Activated CD8-positive, alpha-beta memory T cell treated with anti-CD3 and anti-CD28 coated beads, Interleukin-2, amount 50 U/mL, for 1 hour (primary cell): ENCODE measurements around the gene GALNT2.

Experiments used
- DNase-seq: peaks from one replicate; pipeline ENCODE4 v3.0.0-alpha.2; 2020; ENCODE audit errors: extremely low read depth

Gene GALNT2

DNA sequence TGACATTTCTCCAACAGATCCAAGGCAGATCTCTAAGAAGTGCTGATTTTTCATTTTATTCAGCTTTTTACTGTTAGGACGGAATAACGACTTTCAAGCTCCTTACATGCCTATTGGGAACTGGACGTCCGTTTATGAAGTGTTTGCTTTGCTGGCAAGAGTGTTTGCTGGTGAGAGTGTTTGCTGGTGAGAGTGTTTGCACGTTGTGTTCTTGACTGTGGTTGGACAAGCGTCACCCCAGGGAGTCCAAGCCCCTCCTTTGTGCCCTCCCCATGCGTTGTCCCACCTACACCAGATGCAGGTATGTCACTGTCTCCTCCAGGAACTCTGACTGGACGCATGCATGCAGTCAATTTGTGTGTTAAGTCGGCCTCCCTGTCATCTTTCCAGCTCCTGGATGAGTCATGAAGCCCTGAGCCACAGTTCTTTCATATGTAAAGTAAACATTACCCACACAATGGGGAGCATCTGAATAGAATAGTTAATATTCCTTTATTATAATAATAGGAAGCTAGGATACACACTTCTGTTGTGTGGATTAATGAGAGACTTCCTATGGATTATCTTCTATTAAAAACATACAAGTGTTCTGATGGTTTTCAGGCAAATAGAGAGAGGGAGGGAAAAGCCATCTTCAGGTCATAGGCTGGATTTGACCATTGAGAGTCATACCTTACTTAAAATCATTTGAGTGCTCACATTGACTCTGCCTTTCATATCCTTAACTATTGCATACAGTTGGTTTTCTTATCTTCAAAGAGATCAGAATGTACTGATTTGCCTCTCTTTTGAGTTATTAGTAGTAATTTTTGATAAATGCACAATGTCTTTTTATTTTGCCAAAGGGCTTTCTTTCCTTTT, 119.2 kb downstream of the GALNT2 start:
- DNase-seq = no peak

DNA sequence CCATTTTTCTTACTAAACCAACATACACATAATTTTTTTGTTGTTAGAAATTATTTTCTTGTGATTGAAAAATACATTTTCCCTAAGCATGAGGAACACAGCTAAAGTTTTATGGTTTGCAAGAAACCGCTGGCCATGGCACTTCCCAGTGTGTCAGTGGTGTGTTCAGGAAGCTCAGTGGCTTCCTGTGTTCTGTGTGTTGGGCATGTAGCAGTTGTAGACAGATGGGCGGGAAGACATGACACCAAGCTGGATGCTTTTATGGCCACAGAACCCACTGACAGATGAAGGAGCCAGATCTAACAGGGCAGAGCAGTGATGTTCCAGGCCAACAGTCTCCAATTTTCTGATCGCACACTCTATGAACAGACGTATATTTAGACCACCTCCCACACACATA, 119.8 kb downstream of the GALNT2 start:
- DNase-seq = no peak

DNA sequence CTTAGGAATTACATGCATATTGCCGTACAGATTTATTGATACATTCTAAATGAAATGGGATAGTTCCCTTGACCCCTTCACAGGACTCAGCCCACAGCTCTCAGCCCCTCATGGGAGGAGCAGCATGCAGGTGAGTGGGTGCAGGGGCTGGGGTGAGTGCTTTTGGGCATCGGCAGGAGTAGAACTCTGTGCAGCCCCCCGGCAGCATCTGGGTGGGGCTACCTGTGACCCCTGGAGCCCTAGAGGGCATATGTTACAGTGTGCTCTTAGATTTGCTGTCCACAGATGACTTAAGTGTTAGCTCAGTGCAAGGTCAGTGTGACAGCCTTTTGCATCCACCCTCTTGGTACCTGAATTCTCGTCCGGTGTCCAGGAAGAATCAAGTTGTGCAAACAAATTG, 120.3 kb downstream of the GALNT2 start:
- no peak for DNase-seq

DNA sequence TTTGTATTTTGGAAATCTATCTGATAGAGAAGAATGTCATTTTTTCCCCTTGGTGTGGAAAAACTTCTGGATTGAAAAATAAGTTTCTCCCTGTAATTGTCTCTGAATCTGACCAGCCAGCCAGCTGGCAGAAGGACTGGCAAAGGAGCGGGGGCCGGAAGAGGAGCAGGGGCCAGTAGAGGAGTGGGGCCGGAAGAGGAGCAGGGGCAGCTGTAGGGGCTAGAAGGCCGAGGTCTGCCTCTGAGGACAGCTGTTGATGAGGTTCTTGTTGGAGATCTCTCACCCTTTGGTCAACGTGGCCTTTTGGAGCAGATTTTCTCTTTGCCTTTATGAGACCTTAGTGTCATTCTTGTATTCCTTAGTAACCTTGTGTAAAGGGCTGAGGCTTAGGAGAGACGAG, 121.8 kb downstream of the GALNT2 start:
- DNase-seq = no peak

DNA sequence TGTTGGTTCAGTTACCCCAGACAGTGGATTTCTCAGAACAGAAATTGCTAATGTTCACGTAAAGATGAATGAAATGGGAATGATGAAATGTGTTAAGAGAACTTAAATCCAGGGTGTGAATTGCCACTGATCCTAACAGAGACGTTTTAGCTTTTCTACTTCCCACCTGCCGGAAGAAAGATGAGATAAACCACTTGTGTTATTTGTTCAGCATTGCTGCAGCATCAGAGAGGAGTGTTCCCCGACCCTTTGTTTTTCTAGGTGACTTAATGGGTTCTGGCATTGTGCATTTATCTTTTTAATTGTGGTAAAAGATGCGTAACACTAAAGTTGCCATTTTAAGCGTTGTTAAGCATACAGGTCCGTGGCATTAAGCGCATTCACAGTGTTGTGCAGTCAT, 122.3 kb downstream of the GALNT2 start:
- DNase-seq = no peak

DNA sequence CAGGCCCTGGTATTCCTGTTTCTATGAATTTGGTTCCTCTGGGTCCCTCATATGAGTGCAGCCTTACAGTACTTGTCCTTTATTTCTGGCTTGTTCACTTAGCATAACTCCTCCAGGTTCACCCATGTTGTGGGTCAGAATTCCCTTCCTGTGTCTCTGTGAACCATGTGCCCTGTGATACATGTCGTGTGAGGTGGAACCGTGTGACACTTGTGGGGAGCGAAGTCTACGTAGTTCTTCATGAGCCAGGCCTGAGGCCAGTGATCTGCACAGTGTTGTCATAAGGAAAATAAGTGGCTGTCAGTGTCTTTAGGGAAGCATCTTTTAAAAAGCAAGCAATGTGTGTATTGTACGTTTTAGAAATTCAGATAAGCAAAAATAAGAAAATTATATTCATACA, 122.8 kb downstream of the GALNT2 start:
- no peak for DNase-seq

DNA sequence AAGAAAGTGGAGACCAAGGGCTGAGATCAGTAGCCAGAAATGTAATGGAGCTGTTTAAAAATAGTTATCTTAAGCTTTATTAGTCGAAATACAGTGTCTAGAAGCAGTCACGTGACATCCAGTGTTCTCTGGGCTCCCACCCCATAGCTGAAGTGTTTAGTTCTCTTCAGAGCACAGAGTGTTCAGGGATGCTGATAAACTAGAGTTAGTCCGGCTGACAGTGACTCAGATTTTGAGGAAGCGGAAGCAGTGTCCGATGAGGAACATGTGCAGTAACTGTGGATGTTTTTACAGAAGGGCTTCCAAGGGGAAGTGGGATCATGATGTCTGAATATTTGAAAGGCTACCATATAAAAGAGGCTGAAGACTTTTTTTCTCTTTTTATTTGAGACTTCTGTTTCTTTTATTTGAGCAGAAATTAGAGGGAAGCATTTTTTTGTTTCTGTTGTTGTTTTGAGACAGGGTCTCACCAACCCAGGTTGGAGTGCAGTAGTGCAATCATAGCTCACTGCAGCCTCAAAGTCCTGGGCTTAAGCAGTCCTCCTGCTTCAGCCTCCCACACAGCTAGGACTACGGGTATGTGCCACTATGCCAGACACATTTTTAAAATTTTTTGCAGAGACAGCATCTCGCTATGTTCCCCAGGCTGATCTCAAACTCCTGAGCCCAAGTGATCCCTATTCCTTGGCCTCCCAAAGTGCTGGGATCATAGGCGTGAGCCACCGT, 124.2 kb downstream of the GALNT2 start:
- no peak for DNase-seq

DNA sequence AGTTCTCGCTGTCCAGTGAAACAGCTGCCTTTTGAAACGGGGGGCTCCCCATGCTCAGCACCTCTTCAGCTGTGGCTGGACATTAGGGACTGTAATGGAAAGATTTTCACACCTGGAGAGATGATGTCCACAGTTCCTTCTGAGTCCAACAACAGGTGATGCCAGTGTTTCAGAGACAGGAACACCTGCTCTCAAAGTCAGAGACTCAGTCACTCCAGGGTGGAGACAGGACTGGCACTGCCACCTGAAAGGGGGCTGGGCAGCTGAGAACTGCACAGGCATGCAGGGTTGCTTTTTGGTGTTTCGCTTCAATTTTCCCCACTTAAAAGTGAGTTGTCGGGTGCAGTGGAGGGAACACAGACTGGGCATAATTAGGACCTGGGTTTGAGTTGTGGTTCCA, 124.8 kb downstream of the GALNT2 start:
- no peak for DNase-seq

DNA sequence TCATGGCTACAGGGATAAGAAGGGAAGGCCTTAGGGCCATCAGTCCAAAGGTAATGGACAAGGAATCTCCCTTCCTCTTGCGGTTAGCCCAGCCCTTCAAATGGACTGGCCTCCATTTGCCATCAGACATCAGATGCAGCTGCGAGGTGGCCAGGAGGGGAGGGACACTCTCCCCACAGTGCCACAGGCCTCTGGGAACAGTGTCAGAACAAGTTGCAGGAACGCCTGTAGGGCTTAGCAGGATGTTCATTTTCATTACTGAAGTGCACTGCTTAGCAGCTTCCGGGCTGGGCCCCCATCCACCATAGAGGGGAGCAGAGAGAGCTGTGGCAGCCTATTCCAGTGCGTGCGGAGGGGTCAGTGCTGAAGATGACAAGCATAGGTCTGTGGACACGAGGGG, 127.5 kb downstream of the GALNT2 start:
- DNase-seq = no peak

DNA sequence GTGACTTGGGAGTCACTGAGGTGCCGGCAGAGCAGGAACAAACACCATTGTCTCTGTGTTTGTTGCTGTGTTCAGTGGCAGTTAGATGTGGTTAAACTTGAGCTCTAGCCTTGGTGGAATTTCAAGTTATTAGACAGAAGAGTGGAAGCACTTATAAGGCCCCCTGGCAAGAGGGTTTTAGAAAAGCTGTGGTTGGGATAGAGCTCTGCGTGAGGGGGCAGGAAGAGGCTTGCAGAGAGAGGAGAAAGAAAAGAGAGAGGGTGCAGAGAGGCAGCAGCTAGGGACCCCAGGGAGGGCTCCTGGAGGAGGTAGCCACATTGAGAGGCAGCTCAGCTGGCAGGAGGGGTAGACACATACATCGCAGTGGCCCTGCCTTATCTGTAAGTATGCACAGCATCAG, 128.2 kb downstream of the GALNT2 start:
- DNase-seq = no peak

DNA sequence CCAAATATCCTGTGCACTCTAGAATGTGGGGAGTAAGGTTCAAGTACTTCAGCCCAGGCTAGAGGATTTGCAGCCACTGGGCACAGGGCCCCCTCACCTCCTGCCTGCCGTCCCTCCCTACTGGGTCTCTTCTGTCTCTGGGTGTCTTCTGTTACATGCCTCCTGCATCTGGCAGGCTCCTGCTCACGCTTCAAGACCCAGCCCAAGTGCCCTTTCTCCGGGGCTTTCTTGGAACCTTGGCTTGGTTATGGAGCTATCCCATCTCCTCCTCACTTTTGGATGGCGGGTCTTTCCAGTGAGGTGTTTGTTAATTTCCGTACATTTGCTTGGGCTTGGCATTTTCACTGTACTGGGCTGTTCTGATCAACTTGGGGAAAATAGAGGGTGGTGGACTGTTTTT, 129.0 kb downstream of the GALNT2 start:
- DNase-seq = no peak

DNA sequence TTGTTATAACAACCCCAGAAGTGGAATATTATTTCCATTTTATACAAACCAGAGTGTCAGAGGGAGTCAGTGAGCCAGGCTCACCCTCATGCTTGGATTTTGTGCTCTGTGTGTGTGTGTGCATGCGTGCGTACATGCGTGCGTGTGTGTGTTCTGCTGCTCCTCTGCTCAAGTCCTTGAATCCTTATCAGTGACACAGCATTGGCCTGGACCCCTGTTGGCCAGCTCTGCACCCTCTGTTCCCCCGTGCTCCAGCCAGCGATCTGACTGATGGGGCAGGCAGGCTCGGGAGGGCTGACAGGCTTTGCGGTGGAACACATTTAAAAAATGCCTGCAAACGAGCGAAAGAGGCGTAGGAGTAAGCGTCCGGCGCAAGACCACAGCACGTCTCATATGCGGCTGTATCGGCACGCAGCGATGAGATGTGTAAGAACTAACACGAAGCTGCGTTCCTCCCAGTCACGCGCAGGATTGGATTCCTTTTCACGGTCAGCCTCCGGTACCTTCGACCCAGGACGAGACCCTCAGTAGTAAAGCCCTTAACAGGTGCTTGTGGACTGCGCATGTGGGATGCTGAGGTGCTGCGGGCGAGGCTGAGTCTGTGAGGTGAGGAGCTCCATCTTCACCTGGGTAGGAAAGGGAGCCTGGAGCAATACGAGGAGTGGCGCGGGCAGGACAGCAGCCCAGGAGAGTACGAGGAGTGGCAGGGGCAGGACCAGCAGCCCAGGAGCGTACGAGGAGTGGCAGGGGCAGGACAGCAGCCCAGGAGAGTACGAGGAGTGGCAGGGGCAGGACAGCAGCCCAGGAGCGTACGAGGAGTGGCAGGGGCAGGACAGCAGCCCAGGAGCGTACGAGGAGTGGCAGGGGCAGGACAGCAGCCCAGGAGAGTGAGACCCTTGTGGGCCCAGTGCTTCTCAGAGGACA, 130.9 kb downstream of the GALNT2 start:
- DNase-seq = no peak

DNA sequence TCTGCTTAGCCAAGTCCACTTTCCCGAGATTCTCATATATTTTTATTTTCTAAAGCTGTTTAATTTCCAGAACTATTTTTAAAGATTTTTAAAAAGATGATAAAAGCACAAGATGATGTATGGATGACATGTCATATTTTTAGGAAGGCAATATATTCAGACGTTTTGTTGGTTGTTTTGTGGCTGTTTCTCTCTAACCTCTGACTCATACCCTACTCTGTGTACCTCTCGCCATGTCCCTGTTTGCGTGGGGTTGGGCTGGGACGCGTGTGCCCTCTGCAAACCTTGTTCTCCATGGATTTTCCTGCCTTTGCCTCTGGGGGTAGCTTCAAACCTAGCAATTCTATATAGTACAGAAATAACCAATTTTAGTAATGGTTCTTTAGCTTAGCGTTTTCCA, 132.0 kb downstream of the GALNT2 start:
- DNase-seq = no peak

DNA sequence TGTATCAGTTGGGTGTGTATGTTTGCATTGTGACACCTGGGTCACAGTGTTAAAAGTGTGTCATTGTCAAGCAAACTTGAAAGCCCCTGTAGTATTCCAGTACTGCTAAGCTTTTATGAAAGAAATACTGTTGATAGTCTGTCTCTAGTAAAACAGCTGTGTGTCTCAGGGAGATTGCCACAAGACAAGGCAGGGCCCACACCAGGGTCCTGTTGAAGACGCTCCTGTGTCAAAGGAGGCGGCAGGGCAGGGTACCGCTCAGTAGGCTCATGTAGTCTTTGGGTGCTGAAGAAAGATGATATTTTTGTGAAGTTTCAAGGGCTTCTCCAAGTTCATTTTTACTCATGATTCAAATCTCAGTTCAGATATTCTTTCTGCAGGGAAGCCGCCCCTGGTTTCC, 132.5 kb downstream of the GALNT2 start:
- no peak for DNase-seq

DNA sequence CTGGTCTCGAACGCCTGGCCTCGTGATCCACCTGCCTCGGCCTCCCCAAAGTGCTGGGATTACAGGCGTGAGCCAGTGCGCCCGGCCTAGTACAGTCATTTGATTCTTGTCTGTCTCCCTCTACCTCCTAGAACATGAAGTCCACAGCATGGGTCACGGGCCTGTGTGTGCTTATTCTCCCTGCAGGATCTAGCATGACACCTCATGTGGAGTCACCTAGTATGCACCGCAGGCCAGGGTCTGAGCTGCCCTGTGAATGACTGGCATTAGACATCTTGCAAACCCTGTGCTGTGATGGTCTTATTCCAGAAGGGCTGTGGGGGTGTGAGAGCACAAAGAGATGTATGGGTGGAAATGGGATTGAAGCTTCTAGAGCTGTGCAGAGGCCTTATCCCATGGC, 133.2 kb downstream of the GALNT2 start:
- no peak for DNase-seq

DNA sequence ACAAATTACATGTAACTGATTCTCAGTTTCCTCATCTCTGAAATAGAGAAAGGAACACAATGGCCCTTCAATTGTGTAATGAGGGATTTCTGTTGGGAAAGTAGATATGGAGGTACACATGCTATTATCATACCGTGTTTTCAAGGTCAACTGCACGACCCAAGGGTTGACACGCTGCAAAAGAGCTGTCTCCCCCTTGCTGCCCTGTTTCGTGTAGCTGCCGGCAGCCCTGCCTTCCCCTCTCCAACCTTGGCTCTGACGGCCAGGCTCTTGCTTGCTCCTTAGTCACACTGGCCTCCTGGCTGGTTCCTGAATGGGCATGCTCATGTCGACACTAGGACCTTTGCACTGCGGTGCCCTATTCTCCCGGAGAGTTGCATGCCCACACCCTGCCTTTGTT, 134.4 kb downstream of the GALNT2 start:
- DNase-seq = no peak

DNA sequence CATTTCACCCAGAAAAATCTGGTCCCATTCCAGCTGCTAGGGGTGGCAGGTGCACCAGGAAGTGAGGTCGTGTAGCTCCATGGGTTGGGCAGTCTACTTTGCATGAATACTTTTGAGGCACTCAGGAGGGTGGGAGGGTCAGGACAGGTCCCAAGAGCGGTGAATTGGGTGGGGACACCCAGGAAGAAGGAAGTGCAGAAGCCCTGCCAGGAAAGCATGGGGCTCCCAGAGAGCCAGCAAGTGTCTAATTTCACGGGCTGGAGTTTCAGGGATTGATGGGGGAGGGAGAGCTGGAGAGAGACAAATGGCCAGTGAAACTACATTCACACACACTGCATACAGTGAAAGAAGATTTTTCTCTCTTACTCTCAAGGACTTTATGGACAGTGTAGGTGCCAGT, 137.8 kb downstream of the GALNT2 start:
- no peak for DNase-seq

DNA sequence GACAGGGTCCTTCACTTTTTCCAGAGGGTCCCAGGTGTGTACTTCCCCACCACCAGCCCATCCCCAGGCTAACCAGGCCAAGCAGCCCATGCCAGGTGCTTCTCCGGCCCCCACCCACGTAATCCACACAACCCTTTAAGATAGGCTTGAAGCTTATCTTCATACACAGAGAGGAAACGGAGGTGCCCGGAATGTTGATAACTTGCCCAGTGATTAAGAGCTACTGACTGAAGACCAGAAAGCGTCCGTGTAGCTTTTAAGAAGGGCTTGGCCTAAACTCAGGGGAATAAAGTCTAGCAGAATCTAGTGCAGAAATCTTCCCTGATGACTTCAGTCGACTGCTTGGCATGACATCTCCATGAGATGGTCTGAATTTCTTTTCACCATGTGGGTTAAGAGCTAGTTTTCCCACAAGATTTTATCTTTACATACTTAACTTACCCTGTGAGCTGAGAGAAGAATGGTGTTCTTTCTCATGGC, 138.7 kb downstream of the GALNT2 start:
- no peak for DNase-seq

DNA sequence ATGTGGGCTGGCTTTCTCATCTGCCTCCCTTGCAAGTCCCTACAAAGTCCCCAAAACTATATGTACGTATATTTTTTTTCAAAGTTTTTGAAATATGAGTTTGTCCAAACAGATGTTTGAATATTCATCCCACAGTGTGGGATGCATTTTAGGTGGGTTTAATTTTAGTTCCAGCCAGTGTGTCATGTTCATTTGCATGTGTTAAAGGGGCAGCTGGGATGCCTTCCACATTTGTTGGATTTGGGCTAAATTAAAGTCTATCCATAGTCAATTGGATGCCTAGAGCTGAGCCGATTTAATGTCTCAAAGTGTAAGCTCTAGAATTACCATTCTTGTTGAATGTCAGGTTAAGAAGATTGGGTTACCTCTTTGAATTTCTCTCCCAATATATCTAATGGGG, 139.2 kb downstream of the GALNT2 start:
- DNase-seq = no peak

DNA sequence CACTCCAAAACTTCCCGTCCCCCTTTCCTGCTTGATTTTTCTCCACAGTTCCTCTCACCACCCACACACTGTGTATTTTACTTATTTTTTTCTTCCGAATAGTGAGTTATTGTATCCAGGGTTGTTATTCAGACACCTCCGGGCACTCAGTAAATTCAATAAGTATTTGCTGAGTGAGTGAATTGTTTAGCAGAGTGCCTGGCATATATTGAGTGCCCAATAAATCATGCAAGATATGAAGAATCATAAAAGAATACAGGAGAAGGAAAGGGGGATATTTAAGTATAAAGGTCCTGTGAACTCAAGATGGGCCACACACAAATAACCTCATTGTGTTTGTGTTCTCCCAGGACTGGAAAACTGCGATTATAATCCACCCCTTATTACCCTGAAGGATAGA, 139.9 kb downstream of the GALNT2 start:
- DNase-seq = no peak

DNA sequence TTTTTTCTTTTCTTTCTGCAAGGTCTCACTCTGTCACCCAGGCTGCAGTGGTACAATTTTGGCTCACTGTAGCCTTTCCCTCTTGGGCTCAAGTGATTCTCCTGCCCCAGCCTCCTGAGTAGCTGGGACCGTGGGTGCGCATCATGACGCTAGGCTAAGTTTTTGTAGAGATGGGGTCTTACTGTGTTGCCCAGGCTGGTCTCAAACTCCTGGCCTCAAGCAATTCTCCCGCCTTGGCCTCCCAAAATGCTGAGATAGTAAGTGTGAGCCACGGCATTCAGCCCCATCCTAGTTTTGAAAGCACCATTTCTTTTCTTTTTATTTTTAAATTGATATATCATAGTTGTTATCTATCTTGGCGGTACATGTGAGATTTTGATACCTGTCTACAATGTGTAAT, 140.6 kb downstream of the GALNT2 start:
- no peak for DNase-seq

DNA sequence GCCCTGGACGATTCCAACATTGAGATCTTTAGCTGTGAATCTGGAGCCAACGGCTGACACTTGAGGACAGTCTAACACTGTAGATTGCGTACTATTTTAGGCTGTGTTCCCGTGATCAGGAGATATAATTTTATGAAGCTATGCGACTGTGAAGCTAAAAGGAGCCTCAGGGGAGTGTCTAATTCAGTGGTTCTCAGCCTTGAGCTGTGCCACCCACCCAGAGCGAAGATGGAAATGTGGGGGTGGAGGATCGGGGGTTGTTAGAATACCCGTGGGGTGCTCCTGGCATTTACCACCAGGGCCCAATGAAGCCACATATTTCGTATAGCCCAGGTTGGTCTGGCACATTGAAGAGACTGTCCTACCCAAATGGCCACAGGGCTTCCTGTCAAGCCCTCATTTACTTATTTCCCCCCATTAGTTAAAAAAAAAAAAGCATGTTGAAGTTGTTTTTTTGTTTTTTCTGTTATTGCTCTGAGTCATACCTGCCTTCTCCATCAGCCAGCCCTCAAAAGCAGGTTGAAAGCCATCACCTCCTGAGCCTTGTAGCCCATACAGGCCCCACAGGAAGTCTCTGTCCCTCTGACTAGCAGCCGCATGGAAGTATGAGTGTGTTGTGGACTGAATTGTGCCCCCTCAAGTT, 141.7 kb downstream of the GALNT2 start:
- peak; percentile 5 for DNase-seq
